OCI-LY1 (cell line): ENCODE measurements around the gene CNN2.

Source experiments
- H2AFZ ChIP-seq: fragments of 200-600 bp; sonication (generic), shearing (Covaris generic); 2 replicates; pipeline ENCODE4 v1.6.0; 2014; ENCODE audit warnings: antibody characterized with exemption, mild to moderate bottlenecking, low read length
- H3F3A ChIP-seq: fragments of 200-600 bp; sonication (generic), shearing (Covaris generic); 2 replicates; pipeline ENCODE4 v1.6.0; 2014; ENCODE audit warnings: mild to moderate bottlenecking, antibody characterized with exemption, low read length, moderate library complexity; ENCODE audit not compliant: insufficient read depth
- H3K27ac ChIP-seq: fragments of 200-600 bp; sonication (generic); 2 replicates; pipeline ENCODE4 v1.5.1; 2014; ENCODE audit warnings: low read length, mixed run types, mild to moderate bottlenecking, low read depth; ENCODE audit not compliant: poor library complexity, severe bottlenecking
- H3K27me3 ChIP-seq: fragments of 200-600 bp; sonication (generic); 2 replicates; pipeline ENCODE4 v1.6.0; 2014; ENCODE audit warnings: antibody characterized with exemption, mild to moderate bottlenecking, low read length, moderate library complexity; ENCODE audit not compliant: insufficient read depth
- H3K36me3 ChIP-seq: fragments of 200-600 bp; sonication (generic); 2 replicates; pipeline ENCODE4 v1.6.1; 2014; ENCODE audit warnings: mild to moderate bottlenecking, antibody characterized with exemption, low read length, moderate library complexity, mixed read lengths; ENCODE audit not compliant: insufficient read depth
- H3K4me1 ChIP-seq: fragments of 200-600 bp; sonication (generic); 2 replicates; pipeline ENCODE4 v1.5.1; 2014; ENCODE audit warnings: mild to moderate bottlenecking, low read length, moderate library complexity; ENCODE audit not compliant: insufficient read depth, severe bottlenecking
- H3K4me2 ChIP-seq: fragments of 200-600 bp; sonication (generic), shearing (Covaris generic); 2 replicates; pipeline ENCODE4 v1.6.1; 2014; ENCODE audit warnings: low read length
- H3K4me3 ChIP-seq: fragments of 200-600 bp; sonication (generic); 2 replicates; pipeline ENCODE4 v1.5.1; 2014; ENCODE audit warnings: low read length, low read depth, mild to moderate bottlenecking, mixed read lengths; ENCODE audit not compliant: poor library complexity, severe bottlenecking
- H3K79me2 ChIP-seq: fragments of 200-600 bp; shearing (Covaris generic); 2 replicates; pipeline ENCODE4 v1.6.1; 2016; ENCODE audit warnings: mixed run types, low read length, mixed read lengths; ENCODE audit not compliant: insufficient read depth
- H3K9ac ChIP-seq: fragments of 200-600 bp; sonication (generic), shearing (Covaris generic); 2 replicates; pipeline ENCODE4 v1.6.1; 2014; ENCODE audit warnings: mild to moderate bottlenecking, low read length, mixed read lengths
- H3K9me2 ChIP-seq: fragments of 200-600 bp; sonication (generic), shearing (Covaris generic); 2 replicates; pipeline ENCODE4 v1.6.1; 2014; ENCODE audit warnings: low read depth, mild to moderate bottlenecking, low read length, mixed read lengths
- H3K9me3 ChIP-seq: fragments of 200-600 bp; shearing (Covaris generic); 2 replicates; pipeline ENCODE4 v1.6.1; 2014; ENCODE audit warnings: low read length, mixed read lengths
- H4K20me1 ChIP-seq: fragments of 200-600 bp; sonication (generic), shearing (Covaris generic); 2 replicates; pipeline ENCODE4 v1.6.0; 2016; ENCODE audit warnings: mild to moderate bottlenecking, low read length; ENCODE audit not compliant: insufficient read depth
- EZH2 ChIP-seq: fragments of 200-600 bp; sonication (generic), shearing (Covaris generic); IDR thresholded peaks from 2 replicates; pipeline ENCODE4 v1.8.0; 2017; ENCODE audit warnings: borderline replicate concordance, mixed run types, mild to moderate bottlenecking, antibody characterized with exemption, low read length, moderate library complexity, mixed read lengths
- TF ChIP-seq, protein P1 (sequence below): fragments of 200-600 bp; sonication (generic), shearing (Covaris generic); IDR thresholded peaks from 2 replicates; pipeline ENCODE4 v1.5.1; 2017; ENCODE audit warnings: mild to moderate bottlenecking, antibody characterized with exemption, low read length, moderate library complexity, mixed read lengths

The CNN2 gene

GRCh38 chr19:1049106-1049505 is 22.7 kb downstream of the CNN2 start:
- Histone ChIP-seq H4K20me1 (no peaks in the 10 kb centered on the region), H2AFZ (no peak overlapping the region), H3K9ac (no peak overlapping the region), H3K27me3 (no peaks in the 10 kb centered on the region), H3K9me2 (no peaks in the 10 kb centered on the region), H3K4me1 (peaks cover 25% of the 10 kb centered on the region), H3K4me2 (no peak overlapping the region), H3K4me3 (no peak overlapping the region), H3F3A (no peaks in the 10 kb centered on the region), H3K9me3 (no peaks in the 10 kb centered on the region), H3K79me2 (no peaks in the 10 kb centered on the region), H3K27ac (no peak overlapping the region), H3K36me3 (peaks cover 23% of the 10 kb centered on the region; the same call in 1 of the 2 replicates)
- TF ChIP-seq, protein P1, sequence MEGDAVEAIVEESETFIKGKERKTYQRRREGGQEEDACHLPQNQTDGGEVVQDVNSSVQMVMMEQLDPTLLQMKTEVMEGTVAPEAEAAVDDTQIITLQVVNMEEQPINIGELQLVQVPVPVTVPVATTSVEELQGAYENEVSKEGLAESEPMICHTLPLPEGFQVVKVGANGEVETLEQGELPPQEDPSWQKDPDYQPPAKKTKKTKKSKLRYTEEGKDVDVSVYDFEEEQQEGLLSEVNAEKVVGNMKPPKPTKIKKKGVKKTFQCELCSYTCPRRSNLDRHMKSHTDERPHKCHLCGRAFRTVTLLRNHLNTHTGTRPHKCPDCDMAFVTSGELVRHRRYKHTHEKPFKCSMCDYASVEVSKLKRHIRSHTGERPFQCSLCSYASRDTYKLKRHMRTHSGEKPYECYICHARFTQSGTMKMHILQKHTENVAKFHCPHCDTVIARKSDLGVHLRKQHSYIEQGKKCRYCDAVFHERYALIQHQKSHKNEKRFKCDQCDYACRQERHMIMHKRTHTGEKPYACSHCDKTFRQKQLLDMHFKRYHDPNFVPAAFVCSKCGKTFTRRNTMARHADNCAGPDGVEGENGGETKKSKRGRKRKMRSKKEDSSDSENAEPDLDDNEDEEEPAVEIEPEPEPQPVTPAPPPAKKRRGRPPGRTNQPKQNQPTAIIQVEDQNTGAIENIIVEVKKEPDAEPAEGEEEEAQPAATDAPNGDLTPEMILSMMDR: no peak
- TF ChIP-seq EZH2: no peak

GRCh38 chr19:1049800-1050199 is 23.4 kb downstream of the CNN2 start:
- H3K27ac ChIP-seq: no peak overlapping the region
- H4K20me1 ChIP-seq: no peaks in the 10 kb centered on the region
- peaks cover 26% of the 10 kb centered on the region; the same call in 1 of the 2 replicates for H3K36me3 ChIP-seq
- H3K4me1 ChIP-seq: peaks cover 25% of the 10 kb centered on the region
- no peak overlapping the region for H3K4me3 ChIP-seq
- no peak overlapping the region for H3K9ac ChIP-seq
- H3K9me2 ChIP-seq: no peaks in the 10 kb centered on the region
- no peaks in the 10 kb centered on the region for H3K79me2 ChIP-seq
- H3K27me3 ChIP-seq: no peaks in the 10 kb centered on the region
- no peaks in the 10 kb centered on the region for H3F3A ChIP-seq
- TF ChIP-seq EZH2: no peak
- TF ChIP-seq, protein P1: no peak
- H3K9me3 ChIP-seq: no peaks in the 10 kb centered on the region
- no peak overlapping the region for H3K4me2 ChIP-seq
- no peak overlapping the region for H2AFZ ChIP-seq

GRCh38 chr19:1050989-1051788 is 24.8 kb downstream of the CNN2 start:
- peaks cover 18% of the 10 kb centered on the region for H3K4me1 ChIP-seq
- no peaks in the 10 kb centered on the region for H3K79me2 ChIP-seq
- H3K9me3 ChIP-seq: no peaks in the 10 kb centered on the region
- no peaks in the 10 kb centered on the region for H3F3A ChIP-seq
- no peak for TF ChIP-seq EZH2
- TF ChIP-seq, protein P1: no peak
- no peak overlapping the region for H3K27ac ChIP-seq
- H3K9ac ChIP-seq: no peak overlapping the region
- no peaks in the 10 kb centered on the region for H3K9me2 ChIP-seq
- no peaks in the 10 kb centered on the region for H4K20me1 ChIP-seq
- H3K36me3 ChIP-seq: peaks cover 26% of the 10 kb centered on the region; the same call in 1 of the 2 replicates
- no peaks in the 10 kb centered on the region for H3K27me3 ChIP-seq
- no peak overlapping the region for H2AFZ ChIP-seq
- no peak overlapping the region for H3K4me3 ChIP-seq
- no peak overlapping the region for H3K4me2 ChIP-seq
